Measurements from ENCODE around the gene EEF1G. TPM values are rescaled to one million over a fixed set of nuclear protein-coding genes. Genes with fewer than 3 reads are reported as not detected.
"Not testable (repeated sequence)": the region's sequence is repeated elsewhere in the genome, so short reads cannot be mapped to it uniquely, and the experiment has no call there.

EEF1G gene
- total RNA-seq, 4 donors from 2014 or later, result 781 to 1,253 (median 958) TPM

DNA sequence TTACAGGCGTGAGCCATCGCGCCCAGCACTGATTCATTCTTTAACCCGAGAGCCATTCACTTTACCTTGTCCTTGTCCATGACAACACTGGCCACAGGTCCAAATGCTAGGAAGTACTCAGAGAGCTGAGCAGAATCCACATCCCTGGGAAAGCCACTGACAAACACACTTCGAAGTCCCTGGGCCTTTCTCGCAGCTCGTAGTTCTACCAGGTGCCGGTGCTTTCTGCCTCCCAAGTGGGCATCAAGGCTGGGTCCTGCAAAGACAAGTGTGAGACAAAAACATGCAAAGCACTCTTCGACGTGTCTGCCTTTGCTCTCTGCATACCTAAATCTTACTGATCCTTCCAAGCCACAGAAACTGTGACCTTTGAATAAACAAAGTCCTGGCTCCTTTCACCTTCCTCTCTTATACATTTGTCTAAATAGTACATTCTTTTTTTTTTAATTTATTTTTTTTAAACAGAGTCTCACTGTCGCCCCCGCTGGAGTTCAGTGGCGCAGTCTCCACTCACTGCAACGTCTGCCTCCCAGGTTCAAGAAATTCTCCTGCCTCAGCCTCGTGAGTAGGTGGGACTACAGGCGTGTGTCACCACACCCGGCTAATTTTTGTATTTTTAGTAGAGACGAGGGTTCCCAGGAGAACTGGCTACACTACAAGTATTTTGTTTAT lies 15.4 kb upstream of the EEF1G start:
- no peak for DNase-seq
- Histone ChIP-seq H3K4me3 (no peak overlapping the region), H3K27ac (no peak overlapping the region), H3K27me3 (no peaks in the 10 kb centered on the region), H3K4me1 (peaks cover 0 to 25% (median 10%) of the 10 kb centered on the region in 4 donors), H3K9me3 (no peaks in the 10 kb centered on the region), H3K36me3 (peaks cover 0 to 53% (median 0%) of the 10 kb centered on the region in 3 donors)
- TF ChIP-seq CTCF (IDR thresholded peaks at IDR 0.05), result no peak
- no peak for TF ChIP-seq POLR2A (IDR thresholded peaks at IDR 0.05)

DNA sequence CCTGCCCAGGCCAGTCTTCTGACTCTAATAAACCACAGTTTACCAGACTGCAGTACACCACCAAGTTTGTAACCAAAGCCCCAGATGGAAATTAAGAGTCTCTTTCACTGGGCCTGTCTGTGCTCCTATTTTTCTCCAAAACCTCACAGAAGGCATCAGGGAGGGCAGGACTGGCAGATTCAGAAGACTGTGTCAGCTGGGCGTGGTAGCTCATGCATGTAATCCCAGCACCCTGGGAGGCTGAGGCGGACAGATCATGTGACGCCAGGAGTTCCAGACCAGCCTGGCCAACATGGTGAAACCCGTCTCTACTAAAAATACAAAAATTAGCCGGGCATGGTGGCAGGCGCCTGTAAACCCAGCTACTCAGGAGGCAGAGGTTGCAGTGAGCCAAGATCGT lies 11.7 kb upstream of the EEF1G start:
- not testable (repeated sequence) for H3K4me3 ChIP-seq, H3K27ac ChIP-seq, H3K27me3 ChIP-seq, H3K4me1 ChIP-seq, DNase-seq, H3K9me3 ChIP-seq
- peaks cover 0 to 69% (median 0%) of the 10 kb centered on the region in 3 donors for H3K36me3 ChIP-seq

DNA sequence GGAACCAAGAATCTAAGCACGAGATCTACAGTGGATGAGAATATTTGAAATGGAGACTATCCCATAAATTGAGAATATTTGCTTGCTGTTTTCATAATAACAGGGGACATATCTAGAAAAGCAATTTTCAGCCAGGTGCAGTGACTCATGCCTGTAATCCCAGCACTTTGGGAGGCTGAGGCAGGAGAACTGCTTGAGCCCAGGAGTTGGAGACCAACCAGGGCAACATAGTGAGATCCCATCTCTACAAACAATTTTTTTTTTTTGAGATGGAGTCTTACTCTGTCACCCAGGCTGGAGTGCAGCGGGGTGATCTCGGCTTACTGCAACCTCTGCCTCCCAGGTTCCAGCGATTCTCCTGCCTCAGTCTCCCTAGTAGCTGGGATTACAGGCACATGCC lies 8.0 kb upstream of the EEF1G start:
- DNase-seq, H3K27ac ChIP-seq, H3K27me3 ChIP-seq, H3K4me3 ChIP-seq, H3K9me3 ChIP-seq, H3K4me1 ChIP-seq: not testable (repeated sequence)
- peaks cover 0 to 73% (median 0%) of the 10 kb centered on the region in 3 donors for H3K36me3 ChIP-seq

- H3K36me3 ChIP-seq, result peaks cover 0 to 71% (median 0%) of the 10 kb centered on the region in 3 donors
- no peak overlapping the region for H3K27ac ChIP-seq
- peaks cover 0 to under 1% (median 0%) of the 10 kb centered on the region in 4 donors for H3K4me1 ChIP-seq
- no peaks in the 10 kb centered on the region for H3K27me3 ChIP-seq
- no peaks in the 10 kb centered on the region for H3K9me3 ChIP-seq
- no peak for TF ChIP-seq POLR2A (IDR thresholded peaks at IDR 0.05)
- TF ChIP-seq CTCF (IDR thresholded peaks at IDR 0.05), result no peak
- no peak overlapping the region for H3K4me3 ChIP-seq
- DNase-seq, result peak in 1 of 3 donors; percentile 14
Observed at GRCh38 chr11:62580959-62581715, 7.4 kb upstream of the EEF1G start.

GRCh38 chr11:62579252-62579651 lies 5.6 kb upstream of the EEF1G start:
- H3K9me3 ChIP-seq, result no peaks in the 10 kb centered on the region
- H3K27me3 ChIP-seq, result no peaks in the 10 kb centered on the region
- peaks cover 0 to 16% (median 2%) of the 10 kb centered on the region in 4 donors for H3K4me1 ChIP-seq
- TF ChIP-seq POLR2A (IDR thresholded peaks at IDR 0.05) (no peak), CTCF (IDR thresholded peaks at IDR 0.05) (no peak)
- H3K27ac ChIP-seq, result no peak overlapping the region
- no peak overlapping the region for H3K4me3 ChIP-seq
- DNase-seq, result no peak
- peaks cover 0 to 54% (median 0%) of the 10 kb centered on the region in 3 donors for H3K36me3 ChIP-seq

GRCh38 chr11:62578541-62578940 lies 4.8 kb upstream of the EEF1G start:
- TF ChIP-seq CTCF (IDR thresholded peaks at IDR 0.05), result no peak
- no peak for TF ChIP-seq POLR2A (IDR thresholded peaks at IDR 0.05)
- Histone ChIP-seq H3K36me3 (peaks cover 0 to 49% (median 0%) of the 10 kb centered on the region in 3 donors), H3K9me3 (no peaks in the 10 kb centered on the region), H3K27ac (no peak overlapping the region), H3K4me1 (peaks cover 0 to 16% (median 2%) of the 10 kb centered on the region in 4 donors), H3K4me3 (no peak overlapping the region), H3K27me3 (no peaks in the 10 kb centered on the region)
- peak in 1 of 3 donors; percentile 37 for DNase-seq

Measured in Peyer's patch (tissue), 4 donors.